Body of pancreas (tissue), 4 donors: ENCODE results near the gene SCARF2.

Experiments used
- POLR2A ChIP-seq, 3 donors: fragments of 450-650 bp; IDR thresholded peaks; one replicate each; pipeline ENCODE4 v1.6.1; 2016; ENCODE audit warnings: antibody characterized with exemption in 3 of 3, mild to moderate bottlenecking in 2 of 3
- TF ChIP-seq, protein P1 (sequence below), 7 experiments: fragments of 450-650 bp in 4 of 7; fragments of 200-600 bp in 3 of 7; sonication (generic) in 3 of 7; IDR thresholded peaks; one replicate each; pipeline ENCODE4 v1.5.1; 2016 to 2019; ENCODE audit warnings: antibody characterized with exemption in 7 of 7

DNA sequence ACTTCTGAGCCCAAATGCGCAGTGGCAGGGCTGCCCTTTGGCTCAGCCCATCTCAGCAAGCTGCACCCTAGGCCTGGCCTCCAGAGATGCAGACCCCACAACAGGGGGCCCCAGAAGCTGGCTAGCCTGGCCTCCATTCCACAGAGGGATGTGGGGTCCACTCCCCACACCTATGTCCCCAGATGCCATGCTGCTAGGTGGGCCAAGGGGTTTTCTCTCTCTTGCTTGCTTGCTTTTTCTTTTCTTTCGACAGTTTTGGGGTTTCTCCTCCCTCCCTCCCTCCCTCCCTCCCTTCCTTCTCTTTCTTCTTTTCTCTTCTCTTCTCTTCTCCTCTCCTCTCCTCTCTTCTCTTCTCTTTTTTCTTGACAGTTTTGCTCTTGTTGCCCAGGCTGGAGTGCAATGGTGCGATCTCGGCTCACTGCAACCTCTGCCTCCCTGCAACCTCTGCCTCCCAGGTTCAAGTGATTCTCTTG is 9.6 kb downstream of the SCARF2 start:
- TF ChIP-seq, protein P1, sequence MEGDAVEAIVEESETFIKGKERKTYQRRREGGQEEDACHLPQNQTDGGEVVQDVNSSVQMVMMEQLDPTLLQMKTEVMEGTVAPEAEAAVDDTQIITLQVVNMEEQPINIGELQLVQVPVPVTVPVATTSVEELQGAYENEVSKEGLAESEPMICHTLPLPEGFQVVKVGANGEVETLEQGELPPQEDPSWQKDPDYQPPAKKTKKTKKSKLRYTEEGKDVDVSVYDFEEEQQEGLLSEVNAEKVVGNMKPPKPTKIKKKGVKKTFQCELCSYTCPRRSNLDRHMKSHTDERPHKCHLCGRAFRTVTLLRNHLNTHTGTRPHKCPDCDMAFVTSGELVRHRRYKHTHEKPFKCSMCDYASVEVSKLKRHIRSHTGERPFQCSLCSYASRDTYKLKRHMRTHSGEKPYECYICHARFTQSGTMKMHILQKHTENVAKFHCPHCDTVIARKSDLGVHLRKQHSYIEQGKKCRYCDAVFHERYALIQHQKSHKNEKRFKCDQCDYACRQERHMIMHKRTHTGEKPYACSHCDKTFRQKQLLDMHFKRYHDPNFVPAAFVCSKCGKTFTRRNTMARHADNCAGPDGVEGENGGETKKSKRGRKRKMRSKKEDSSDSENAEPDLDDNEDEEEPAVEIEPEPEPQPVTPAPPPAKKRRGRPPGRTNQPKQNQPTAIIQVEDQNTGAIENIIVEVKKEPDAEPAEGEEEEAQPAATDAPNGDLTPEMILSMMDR (IDR thresholded peaks at IDR 0.05): no peak
- TF ChIP-seq POLR2A (IDR thresholded peaks at IDR 0.05): no peak
